HUES6 (cell line): ENCODE measurements around the gene SETD3.

ENCODE experiments used
- H3K27ac ChIP-seq: 2 replicates; pipeline ENCODE4 v1.7.0; 2013; ENCODE audit warnings: low read depth, mild to moderate bottlenecking, low read length, inconsistent platforms
- H3K27me3 ChIP-seq: 2 replicates; pipeline ENCODE4 v1.6.1; 2013; ENCODE audit warnings: low read length; ENCODE audit not compliant: control insufficient read depth, insufficient read depth
- H3K36me3 ChIP-seq: 2 replicates; pipeline ENCODE4 v1.6.1; 2013; ENCODE audit warnings: low read length; ENCODE audit not compliant: control insufficient read depth, insufficient read depth
- H3K4me1 ChIP-seq: 2 replicates; pipeline ENCODE4 v1.6.1; 2013; ENCODE audit warnings: low read length; ENCODE audit not compliant: control insufficient read depth, insufficient read depth
- H3K4me3 ChIP-seq: 2 replicates; pipeline ENCODE4 v1.5.1; 2013; ENCODE audit warnings: low read depth, low read length
- H3K9ac ChIP-seq: one replicate; pipeline ENCODE4 v1.6.1; 2013; ENCODE audit warnings: mild to moderate bottlenecking, low read length
- H3K9me3 ChIP-seq: 2 replicates; pipeline ENCODE4 v1.6.1; 2013; ENCODE audit warnings: low read depth, low read length; ENCODE audit not compliant: control insufficient read depth, insufficient read depth

The SETD3 gene

DNA sequence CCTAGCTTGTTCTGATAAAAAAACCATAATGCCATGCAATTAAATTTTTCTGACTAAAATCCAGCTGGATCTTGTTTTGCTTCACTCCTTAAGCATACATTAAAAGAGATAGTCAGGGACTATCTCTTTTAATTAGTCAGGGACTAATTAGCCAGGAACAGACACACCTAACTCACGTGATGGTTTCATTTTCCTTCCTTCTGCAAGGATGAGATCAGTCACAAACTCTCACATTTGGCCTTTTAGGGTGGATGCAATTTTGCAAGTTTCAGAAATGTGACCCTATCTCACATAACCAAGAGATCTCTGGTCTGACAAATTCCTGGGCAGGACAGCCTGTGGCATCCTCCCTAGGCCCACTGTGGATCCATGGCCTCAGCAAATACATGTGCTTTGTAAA lies 62.4 kb downstream of the SETD3 start:
- no peak overlapping the region for H3K9ac ChIP-seq
- no peaks in the 10 kb centered on the region for H3K9me3 ChIP-seq
- H3K4me3 ChIP-seq: no peak overlapping the region
- no peaks in the 10 kb centered on the region for H3K27me3 ChIP-seq
- H3K27ac ChIP-seq: no peak overlapping the region
- H3K36me3 ChIP-seq: no peaks in the 10 kb centered on the region
- peaks cover 52% of the 10 kb centered on the region for H3K4me1 ChIP-seq

DNA sequence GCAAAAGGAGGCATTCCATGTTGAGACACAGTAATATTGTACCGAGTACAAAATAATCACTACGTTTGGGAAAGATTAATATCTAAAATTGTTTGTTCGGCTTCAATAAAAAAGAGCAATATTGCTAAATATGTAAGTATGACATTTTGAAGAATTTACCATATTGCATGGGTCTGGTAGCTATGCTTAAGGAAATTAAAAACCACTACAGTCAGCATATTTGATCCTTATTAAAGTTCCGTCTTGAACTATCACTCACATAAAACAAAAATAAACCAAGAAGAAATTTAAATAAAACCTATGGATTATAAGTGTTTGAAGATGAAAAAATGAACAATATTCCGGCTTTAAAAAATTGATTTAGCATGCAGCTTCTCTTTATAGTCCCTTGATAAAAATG lies 63.8 kb downstream of the SETD3 start:
- no peaks in the 10 kb centered on the region for H3K27me3 ChIP-seq
- H3K4me3 ChIP-seq: no peak overlapping the region
- H3K36me3 ChIP-seq: no peaks in the 10 kb centered on the region
- peaks cover 54% of the 10 kb centered on the region for H3K4me1 ChIP-seq
- H3K27ac ChIP-seq: no peak overlapping the region
- no peak overlapping the region for H3K9ac ChIP-seq
- no peaks in the 10 kb centered on the region for H3K9me3 ChIP-seq

DNA sequence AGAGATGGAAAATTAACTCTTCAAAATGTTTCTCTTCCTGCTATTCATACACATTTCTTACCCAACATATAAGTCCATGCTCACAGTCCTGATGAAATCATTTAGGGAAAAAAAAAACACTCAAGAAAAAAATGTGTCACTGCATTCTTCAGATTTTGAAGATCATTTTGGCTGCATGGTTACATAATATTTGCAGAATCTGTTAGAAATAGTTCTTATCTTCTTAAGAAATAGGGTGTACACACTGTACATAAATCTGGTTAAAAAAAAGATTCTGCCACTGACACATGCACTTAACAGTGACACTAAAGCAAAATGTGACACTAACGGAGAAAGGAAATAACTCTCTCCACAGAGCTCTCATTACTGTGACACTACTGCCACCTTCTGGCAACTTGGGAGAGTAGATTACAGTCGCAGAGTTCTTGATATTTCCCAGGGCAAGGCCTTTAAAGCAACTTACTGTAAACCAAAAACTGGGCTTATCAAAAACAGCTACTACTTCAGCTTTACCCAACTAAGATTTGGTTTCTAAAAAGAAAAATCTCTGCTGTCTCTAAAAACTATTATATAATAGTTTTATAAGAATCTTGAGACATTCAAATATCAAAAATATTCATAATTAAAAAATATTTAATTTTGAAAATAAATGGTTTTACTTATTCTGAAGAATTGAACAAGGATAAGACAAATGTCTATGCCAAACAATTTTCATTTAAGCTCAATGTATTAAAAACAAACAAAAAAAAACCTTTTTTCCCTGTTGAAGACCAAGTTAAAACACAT lies 65.0 kb downstream of the SETD3 start:
- no peaks in the 10 kb centered on the region for H3K27me3 ChIP-seq

DNA sequence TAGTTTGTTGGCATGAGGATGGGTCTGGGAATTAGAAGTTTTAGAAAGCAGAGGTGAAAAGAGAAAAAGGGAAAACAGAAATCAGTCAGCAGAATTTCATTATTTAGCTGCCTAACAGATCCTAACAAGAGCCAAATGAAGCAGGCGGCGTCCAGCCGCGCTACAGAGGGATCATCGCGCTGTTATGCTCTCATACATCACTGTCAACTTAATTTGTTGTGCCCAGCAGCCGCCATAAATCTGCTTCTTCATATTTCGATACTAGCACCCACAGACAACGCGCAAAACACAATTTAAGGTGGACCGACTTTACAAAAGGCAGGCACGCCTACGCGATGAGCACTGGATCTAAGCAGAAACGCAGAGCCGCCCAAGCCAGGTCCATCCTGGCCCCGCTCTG lies 66.7 kb downstream of the SETD3 start:
- no peaks in the 10 kb centered on the region for H3K9me3 ChIP-seq
- no peaks in the 10 kb centered on the region for H3K36me3 ChIP-seq
- no peak overlapping the region for H3K4me3 ChIP-seq
- H3K4me1 ChIP-seq: peaks cover 64% of the 10 kb centered on the region
- no peaks in the 10 kb centered on the region for H3K27me3 ChIP-seq
- H3K9ac ChIP-seq: no peak overlapping the region
- H3K27ac ChIP-seq: no peak overlapping the region

More for the DNA sequence above, 65.0 kb downstream of the SETD3 start:
- Histone ChIP-seq H3K9me3 (no peaks in the 10 kb centered on the region), H3K4me3 (no peak overlapping the region), H3K4me1 (peaks cover 54% of the 10 kb centered on the region), H3K9ac (no peak overlapping the region), H3K36me3 (no peaks in the 10 kb centered on the region), H3K27ac (no peak overlapping the region)

DNA sequence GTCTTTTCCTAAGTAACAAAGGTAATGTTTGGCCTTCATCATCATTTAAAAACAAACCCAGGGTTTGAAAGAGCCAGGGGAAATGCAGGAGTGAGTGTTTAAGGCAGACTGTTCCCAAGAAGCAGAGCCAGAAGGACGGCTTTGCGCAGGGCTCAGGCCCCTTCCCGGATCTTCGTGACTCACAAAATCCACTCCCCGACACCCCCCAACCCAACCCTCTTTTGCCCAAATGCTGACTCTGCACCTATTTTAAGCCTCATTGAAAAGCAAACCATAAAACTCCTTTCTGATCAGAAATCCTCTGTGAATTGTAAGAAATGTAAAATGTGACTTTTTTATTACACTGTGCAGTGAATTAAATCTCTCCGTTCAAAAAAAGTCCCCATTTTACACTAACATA lies 67.5 kb downstream of the SETD3 start:
- Histone ChIP-seq H3K36me3 (no peaks in the 10 kb centered on the region), H3K27ac (peak overlapping the region; percentile 58), H3K27me3 (no peaks in the 10 kb centered on the region), H3K4me1 (peaks cover 67% of the 10 kb centered on the region), H3K9me3 (no peaks in the 10 kb centered on the region), H3K9ac (no peak overlapping the region), H3K4me3 (no peak overlapping the region)

DNA sequence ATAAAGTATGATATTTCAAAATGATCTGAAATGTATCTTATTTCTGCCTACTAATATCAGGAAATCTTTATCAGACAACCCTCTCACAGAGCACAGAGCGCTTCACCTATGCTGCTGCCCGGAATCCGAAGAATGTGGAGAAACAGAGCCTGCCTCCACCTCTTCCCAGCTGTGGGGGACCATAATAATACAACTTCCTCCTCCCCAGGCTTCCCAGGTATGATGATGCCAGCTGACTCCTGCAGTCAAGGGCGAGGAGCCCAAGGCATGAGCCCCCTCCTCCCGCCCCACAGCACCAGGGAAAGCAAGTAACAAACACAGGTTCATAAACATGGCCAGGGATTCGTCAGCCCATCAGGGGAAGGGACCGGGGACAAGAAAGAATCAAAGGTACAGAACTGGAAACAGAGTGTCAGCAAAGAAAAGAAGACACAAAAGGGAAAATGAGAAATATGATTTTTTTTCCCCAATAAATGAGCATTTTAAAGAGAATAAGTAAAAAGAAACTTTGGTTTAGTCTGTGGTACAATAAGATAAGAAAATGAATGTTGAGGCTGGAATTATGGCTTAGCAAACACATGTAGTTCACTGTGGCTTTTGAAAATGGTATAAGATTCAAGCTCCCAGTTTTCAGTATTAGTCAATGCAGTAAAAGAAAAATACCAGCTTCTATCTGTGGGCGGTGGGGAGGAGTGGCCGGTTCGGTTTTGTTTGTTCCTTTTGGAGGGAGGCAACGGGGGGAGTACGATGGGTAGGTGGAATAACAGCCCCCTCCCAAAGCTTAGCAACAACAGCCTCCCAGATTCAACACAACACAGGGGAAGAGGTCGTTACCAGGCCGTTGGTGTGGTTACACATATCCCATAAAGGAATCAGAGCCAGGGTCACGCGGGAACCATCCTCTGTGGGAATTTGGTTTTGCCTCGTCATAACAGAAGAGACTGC lies 68.3 kb downstream of the SETD3 start:
- Histone ChIP-seq H3K36me3 (no peaks in the 10 kb centered on the region), H3K9ac (no peak overlapping the region), H3K4me3 (no peak overlapping the region), H3K27me3 (no peaks in the 10 kb centered on the region), H3K27ac (peak overlapping the region; percentile 58), H3K4me1 (peaks cover 67% of the 10 kb centered on the region), H3K9me3 (no peaks in the 10 kb centered on the region)

DNA sequence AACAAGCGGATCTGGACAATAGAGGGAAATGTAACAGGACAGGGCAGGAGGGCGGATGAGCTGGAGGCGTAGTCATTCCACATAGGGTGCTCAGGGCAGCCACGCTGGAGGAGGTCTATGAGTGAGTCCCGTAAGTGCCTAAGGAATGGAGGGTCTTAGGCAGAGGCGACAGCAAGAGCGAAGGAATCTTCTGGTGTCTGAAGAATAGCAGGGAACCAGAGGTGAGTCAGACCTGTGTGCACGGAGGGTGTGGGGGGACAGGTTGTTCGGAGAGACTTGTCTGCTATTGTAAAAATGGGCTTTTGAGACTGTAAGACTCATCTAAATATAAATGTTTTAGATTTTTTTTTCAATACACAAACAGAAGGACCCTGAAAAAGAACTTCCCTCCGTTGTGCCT lies 70.6 kb downstream of the SETD3 start:
- Histone ChIP-seq H3K4me1 (peaks cover 61% of the 10 kb centered on the region), H3K27ac (no peak overlapping the region), H3K36me3 (peaks cover 11% of the 10 kb centered on the region), H3K9me3 (no peaks in the 10 kb centered on the region), H3K27me3 (no peaks in the 10 kb centered on the region), H3K9ac (no peak overlapping the region), H3K4me3 (no peak overlapping the region)

DNA sequence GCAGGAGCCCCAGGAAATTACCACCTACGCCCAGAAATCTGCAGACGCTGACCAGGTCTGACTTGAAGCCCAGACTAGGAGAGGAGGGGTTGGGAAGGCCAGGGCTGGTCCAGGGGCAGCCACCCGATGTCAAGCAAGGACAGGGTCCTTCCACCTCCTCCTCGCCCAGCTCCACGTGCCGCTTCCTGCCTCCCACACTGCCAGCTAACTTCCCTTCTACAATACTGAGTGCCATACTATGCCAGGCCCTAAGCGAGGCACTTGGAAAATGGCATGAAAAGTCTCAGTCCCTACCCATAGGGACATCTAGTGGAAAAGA lies 71.7 kb downstream of the SETD3 start:
- Histone ChIP-seq H3K4me3 (no peak overlapping the region), H3K27ac (no peak overlapping the region; the same call in 1 of the 2 replicates), H3K36me3 (peaks cover 22% of the 10 kb centered on the region), H3K9me3 (no peaks in the 10 kb centered on the region), H3K4me1 (peaks cover 51% of the 10 kb centered on the region), H3K9ac (no peak overlapping the region), H3K27me3 (no peaks in the 10 kb centered on the region)

DNA sequence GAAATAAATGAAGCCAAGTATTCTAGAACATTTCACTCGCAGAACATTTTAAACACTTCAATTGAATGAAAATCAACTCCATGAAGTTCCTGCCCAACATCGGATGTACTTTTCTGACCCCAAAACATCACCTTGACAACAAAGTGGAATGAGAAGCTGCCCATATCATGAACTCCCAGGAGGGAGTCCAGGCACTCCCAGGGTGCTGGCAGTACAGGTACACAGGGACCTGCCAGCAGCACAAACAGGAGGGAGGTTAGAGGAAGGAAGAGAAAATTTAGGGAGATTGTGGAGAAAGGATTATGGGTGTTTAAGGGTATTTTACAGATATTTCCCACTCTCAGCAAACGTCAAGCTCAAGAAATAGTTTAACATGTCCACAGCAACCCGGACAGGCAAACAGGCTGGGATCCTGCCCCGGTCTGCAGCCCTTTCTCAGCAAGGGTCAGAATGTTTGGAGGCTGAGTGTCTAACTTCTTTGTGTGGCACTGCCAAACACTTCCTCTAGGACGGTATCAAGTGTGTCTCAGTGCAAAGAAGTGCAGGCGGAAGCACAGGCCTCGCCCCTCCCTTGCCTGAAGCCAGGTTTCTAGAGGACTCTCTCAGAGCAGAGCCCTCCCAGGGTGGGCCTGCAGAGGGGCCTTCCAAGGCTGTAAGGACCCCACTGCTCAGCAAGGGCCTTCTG lies 72.2 kb downstream of the SETD3 start:
- H3K36me3 ChIP-seq: peaks cover 26% of the 10 kb centered on the region

DNA sequence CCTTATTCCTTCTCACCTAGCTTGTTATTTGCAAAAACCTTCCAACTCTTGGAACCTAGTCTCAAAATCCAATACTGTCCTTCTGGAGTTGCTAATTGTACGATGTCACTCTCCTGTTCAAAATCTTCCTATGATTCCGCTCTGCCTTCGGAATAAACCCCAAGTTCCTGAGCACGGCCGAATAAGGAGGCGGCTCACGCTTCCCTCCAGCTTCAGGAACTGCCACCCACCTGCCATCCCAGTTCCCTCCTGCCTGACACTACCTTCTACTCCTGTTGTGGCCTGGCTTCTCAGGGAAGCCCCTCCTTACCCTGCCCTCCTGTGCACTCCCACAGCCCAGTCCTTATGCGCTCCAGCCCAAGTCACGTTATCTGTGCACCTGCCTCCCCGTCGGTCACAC lies 73.2 kb downstream of the SETD3 start:
- H3K27me3 ChIP-seq: no peaks in the 10 kb centered on the region
- H3K4me3 ChIP-seq: no peak overlapping the region

More for the DNA sequence above, 72.2 kb downstream of the SETD3 start:
- Histone ChIP-seq H3K4me1 (peaks cover 46% of the 10 kb centered on the region), H3K27ac (no peak overlapping the region; the same call in 1 of the 2 replicates), H3K9ac (no peak overlapping the region), H3K4me3 (no peak overlapping the region), H3K27me3 (no peaks in the 10 kb centered on the region), H3K9me3 (no peaks in the 10 kb centered on the region)

More for the DNA sequence above, 73.2 kb downstream of the SETD3 start:
- H3K9ac ChIP-seq: no peak overlapping the region
- H3K27ac ChIP-seq: no peak overlapping the region
- H3K36me3 ChIP-seq: peaks cover 36% of the 10 kb centered on the region
- H3K9me3 ChIP-seq: no peaks in the 10 kb centered on the region
- H3K4me1 ChIP-seq: peaks cover 36% of the 10 kb centered on the region
